WTC11 (cell line): ENCODE results near the gene CLEC4M. TPM values are rescaled to one million over a fixed set of nuclear protein-coding genes. Genes with fewer than 3 reads are reported as not detected.

Experiments
- ATAC-seq: fragments of 200-7000 bp; cut with Tn5 transposase; 2 replicates; pipeline ENCODE4 v1.10.0; 2021; ENCODE audit warnings: mild to moderate bottlenecking, moderate library complexity
- CTCF ChIA-PET: fragments of 300-600 bp; sonication (Branson Sonifier 250); formaldehyde crosslinking; loops from one replicate; lab custom pipeline; 2021; ENCODE audit warnings: antibody characterized with exemption; lab: Charles Lee
- POLR2A ChIA-PET: fragments of 350-600 bp; sonication (Branson Sonifier 250); formaldehyde crosslinking; loops from one replicate; lab custom pipeline; 2021; ENCODE audit warnings: antibody characterized with exemption; lab: Charles Lee
- DNase-seq: peaks from one replicate; pipeline ENCODE4 v3.0.0; 2021; ENCODE audit warnings: low spot score
- H3K27ac Mint-ChIP-seq: 2 replicates; pipeline ENCODE4 v1.8.0; 2021; ENCODE audit warnings: mixed read lengths
- H3K27me3 Mint-ChIP-seq: 2 replicates; pipeline ENCODE4 v1.8.0; 2021; ENCODE audit warnings: low read depth, mild to moderate bottlenecking, moderate library complexity, mixed read lengths
- H3K36me3 Mint-ChIP-seq: 2 replicates; pipeline ENCODE4 v1.8.0; 2021; ENCODE audit warnings: mixed read lengths
- H3K4me1 Mint-ChIP-seq: 2 replicates; pipeline ENCODE4 v1.8.0; 2022; ENCODE audit warnings: mixed read lengths
- H3K4me3 Mint-ChIP-seq: 2 replicates; pipeline ENCODE4 v1.8.0; 2021; ENCODE audit warnings: mild to moderate bottlenecking, moderate library complexity, mixed read lengths
- H3K9me3 Mint-ChIP-seq: 2 replicates; pipeline ENCODE4 v1.8.0; 2021; ENCODE audit warnings: mixed read lengths
- CDX4 ChIP-seq: fragments of 250-450 bp; sonication (Bioruptor Pico); IDR thresholded peaks from 2 replicates; pipeline ENCODE4 v1.9.0; 2021; ENCODE audit warnings: moderate library complexity, mild to moderate bottlenecking, inconsistent platforms, borderline replicate concordance
- CREM ChIP-seq: sonication (generic); formaldehyde crosslinking; IDR thresholded peaks from 2 replicates; pipeline ENCODE4 v1.8.1; 2022; ENCODE audit warnings: mild to moderate bottlenecking, missing genetic modification reagents, moderate library complexity
- ESRRA ChIP-seq: sonication (generic); formaldehyde crosslinking; IDR thresholded peaks from 2 replicates; pipeline ENCODE4 v1.8.1; 2022; ENCODE audit warnings: mild to moderate bottlenecking, missing genetic modification reagents, borderline replicate concordance
- GABPB1 ChIP-seq: sonication (generic); formaldehyde crosslinking; IDR thresholded peaks from 2 replicates; pipeline ENCODE4 v1.8.1; 2023; ENCODE audit warnings: mild to moderate bottlenecking, missing genetic modification reagents
- GTF2I ChIP-seq: fragments of 250-450 bp; sonication (Bioruptor Pico); conservative IDR thresholded peaks from 2 replicates; pipeline ENCODE4 v1.4.0; 2021; ENCODE audit warnings: mild to moderate bottlenecking
- IRF2 ChIP-seq: sonication (generic); formaldehyde crosslinking; IDR thresholded peaks from 2 replicates; pipeline ENCODE4 v1.8.0; 2022; ENCODE audit warnings: low read depth, missing genetic modification reagents, borderline replicate concordance
- MYBL2 ChIP-seq: sonication (generic); formaldehyde crosslinking; IDR thresholded peaks from 2 replicates; pipeline ENCODE4 v1.8.1; 2023; ENCODE audit warnings: mild to moderate bottlenecking, moderate library complexity, missing genetic modification reagents
- NFYB ChIP-seq: sonication (generic); formaldehyde crosslinking; conservative IDR thresholded peaks from 2 replicates; pipeline ENCODE4 v1.8.0; 2022; ENCODE audit warnings: low read depth, missing genetic modification reagents
- NR2C2 ChIP-seq: sonication (generic); formaldehyde crosslinking; IDR thresholded peaks from 2 replicates; pipeline ENCODE4 v1.8.0; 2022; ENCODE audit warnings: mild to moderate bottlenecking, missing genetic modification reagents
- PRRX2 ChIP-seq: fragments of 250-450 bp; sonication (Bioruptor Pico); IDR thresholded peaks from 2 replicates; pipeline ENCODE4 v1.8.0; 2021; ENCODE audit warnings: mild to moderate bottlenecking
- ZNF121 ChIP-seq: sonication (generic); formaldehyde crosslinking; IDR thresholded peaks from 2 replicates; pipeline ENCODE4 v1.8.0; 2023; ENCODE audit warnings: missing genetic modification reagents
- ZNF532 ChIP-seq: fragments of 250-450 bp; sonication (Bioruptor Pico); IDR thresholded peaks from 2 replicates; pipeline ENCODE4 v1.9.0; 2021; ENCODE audit warnings: mild to moderate bottlenecking, borderline replicate concordance
- total RNA-seq: library from RNA; stranded (reverse); gene quantifications from 3 replicates; pipeline ENCODE4 v1.2.3, GENCODE V29; 2021
- TF ChIP-seq, protein P1 (sequence below): sonication (generic); formaldehyde crosslinking; IDR thresholded peaks from 2 replicates; pipeline ENCODE4 v1.8.0; 2023; ENCODE audit warnings: missing genetic modification reagents
- TF ChIP-seq, protein P2 (sequence below): fragments of 200-600 bp; IDR thresholded peaks from 2 replicates; pipeline ENCODE4 v1.8.0; 2022; ENCODE audit warnings: antibody characterized with exemption
- TF ChIP-seq, protein P3 (sequence below): sonication (generic); formaldehyde crosslinking; IDR thresholded peaks from 2 replicates; pipeline ENCODE4 v1.8.1; 2022; ENCODE audit warnings: low read depth, missing genetic modification reagents, borderline replicate concordance
- TF ChIP-seq, protein P4 (sequence below): fragments of 250-450 bp; sonication (Bioruptor Pico); IDR thresholded peaks from 2 replicates; pipeline ENCODE4 v1.9.0; 2021; ENCODE audit warnings: mild to moderate bottlenecking

The CLEC4M gene
- total RNA-seq, 1 experiment from 2014 or later, result not detected

GRCh38 chr19:7808108-7808507 is 45.1 kb downstream of the CLEC4M start:
- TF ChIP-seq IRF2 (CRISPR knock-in tag) (no peak), CDX4 (CRISPR knock-in tag) (no peak), CREM (no peak), ZNF532 (no peak), GABPB1 (CRISPR knock-in tag) (no peak), ESRRA (CRISPR knock-in tag) (no peak), MYBL2 (CRISPR knock-in tag) (no peak), PRRX2 (CRISPR knock-in tag) (no peak), ZNF121 (CRISPR knock-in tag) (no peak), NFYB (CRISPR knock-in tag) (no peak), GTF2I (no peak), NR2C2 (CRISPR knock-in tag) (no peak)
- TF ChIP-seq, protein P1, sequence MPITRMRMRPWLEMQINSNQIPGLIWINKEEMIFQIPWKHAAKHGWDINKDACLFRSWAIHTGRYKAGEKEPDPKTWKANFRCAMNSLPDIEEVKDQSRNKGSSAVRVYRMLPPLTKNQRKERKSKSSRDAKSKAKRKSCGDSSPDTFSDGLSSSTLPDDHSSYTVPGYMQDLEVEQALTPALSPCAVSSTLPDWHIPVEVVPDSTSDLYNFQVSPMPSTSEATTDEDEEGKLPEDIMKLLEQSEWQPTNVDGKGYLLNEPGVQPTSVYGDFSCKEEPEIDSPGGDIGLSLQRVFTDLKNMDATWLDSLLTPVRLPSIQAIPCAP (CRISPR knock-in tag), result no peak
- TF ChIP-seq, protein P2, sequence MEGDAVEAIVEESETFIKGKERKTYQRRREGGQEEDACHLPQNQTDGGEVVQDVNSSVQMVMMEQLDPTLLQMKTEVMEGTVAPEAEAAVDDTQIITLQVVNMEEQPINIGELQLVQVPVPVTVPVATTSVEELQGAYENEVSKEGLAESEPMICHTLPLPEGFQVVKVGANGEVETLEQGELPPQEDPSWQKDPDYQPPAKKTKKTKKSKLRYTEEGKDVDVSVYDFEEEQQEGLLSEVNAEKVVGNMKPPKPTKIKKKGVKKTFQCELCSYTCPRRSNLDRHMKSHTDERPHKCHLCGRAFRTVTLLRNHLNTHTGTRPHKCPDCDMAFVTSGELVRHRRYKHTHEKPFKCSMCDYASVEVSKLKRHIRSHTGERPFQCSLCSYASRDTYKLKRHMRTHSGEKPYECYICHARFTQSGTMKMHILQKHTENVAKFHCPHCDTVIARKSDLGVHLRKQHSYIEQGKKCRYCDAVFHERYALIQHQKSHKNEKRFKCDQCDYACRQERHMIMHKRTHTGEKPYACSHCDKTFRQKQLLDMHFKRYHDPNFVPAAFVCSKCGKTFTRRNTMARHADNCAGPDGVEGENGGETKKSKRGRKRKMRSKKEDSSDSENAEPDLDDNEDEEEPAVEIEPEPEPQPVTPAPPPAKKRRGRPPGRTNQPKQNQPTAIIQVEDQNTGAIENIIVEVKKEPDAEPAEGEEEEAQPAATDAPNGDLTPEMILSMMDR, result no peak
- TF ChIP-seq, protein P3, sequence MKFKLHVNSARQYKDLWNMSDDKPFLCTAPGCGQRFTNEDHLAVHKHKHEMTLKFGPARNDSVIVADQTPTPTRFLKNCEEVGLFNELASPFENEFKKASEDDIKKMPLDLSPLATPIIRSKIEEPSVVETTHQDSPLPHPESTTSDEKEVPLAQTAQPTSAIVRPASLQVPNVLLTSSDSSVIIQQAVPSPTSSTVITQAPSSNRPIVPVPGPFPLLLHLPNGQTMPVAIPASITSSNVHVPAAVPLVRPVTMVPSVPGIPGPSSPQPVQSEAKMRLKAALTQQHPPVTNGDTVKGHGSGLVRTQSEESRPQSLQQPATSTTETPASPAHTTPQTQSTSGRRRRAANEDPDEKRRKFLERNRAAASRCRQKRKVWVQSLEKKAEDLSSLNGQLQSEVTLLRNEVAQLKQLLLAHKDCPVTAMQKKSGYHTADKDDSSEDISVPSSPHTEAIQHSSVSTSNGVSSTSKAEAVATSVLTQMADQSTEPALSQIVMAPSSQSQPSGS, result no peak
- TF ChIP-seq, protein P4, sequence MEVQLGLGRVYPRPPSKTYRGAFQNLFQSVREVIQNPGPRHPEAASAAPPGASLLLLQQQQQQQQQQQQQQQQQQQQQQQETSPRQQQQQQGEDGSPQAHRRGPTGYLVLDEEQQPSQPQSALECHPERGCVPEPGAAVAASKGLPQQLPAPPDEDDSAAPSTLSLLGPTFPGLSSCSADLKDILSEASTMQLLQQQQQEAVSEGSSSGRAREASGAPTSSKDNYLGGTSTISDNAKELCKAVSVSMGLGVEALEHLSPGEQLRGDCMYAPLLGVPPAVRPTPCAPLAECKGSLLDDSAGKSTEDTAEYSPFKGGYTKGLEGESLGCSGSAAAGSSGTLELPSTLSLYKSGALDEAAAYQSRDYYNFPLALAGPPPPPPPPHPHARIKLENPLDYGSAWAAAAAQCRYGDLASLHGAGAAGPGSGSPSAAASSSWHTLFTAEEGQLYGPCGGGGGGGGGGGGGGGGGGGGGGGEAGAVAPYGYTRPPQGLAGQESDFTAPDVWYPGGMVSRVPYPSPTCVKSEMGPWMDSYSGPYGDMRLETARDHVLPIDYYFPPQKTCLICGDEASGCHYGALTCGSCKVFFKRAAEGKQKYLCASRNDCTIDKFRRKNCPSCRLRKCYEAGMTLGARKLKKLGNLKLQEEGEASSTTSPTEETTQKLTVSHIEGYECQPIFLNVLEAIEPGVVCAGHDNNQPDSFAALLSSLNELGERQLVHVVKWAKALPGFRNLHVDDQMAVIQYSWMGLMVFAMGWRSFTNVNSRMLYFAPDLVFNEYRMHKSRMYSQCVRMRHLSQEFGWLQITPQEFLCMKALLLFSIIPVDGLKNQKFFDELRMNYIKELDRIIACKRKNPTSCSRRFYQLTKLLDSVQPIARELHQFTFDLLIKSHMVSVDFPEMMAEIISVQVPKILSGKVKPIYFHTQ (CRISPR knock-in tag), result no peak
- POLR2A ChIA-PET, result no interaction called here
- Mint-ChIP-seq H3K4me3 (no peak overlapping the region), H3K27me3 (peaks cover 37% of the 10 kb centered on the region), H3K36me3 (peaks cover 5% of the 10 kb centered on the region), H3K27ac (no peak overlapping the region), H3K4me1 (no peaks in the 10 kb centered on the region), H3K9me3 (peaks cover 21% of the 10 kb centered on the region)
- CTCF ChIA-PET, result interaction anchor here (0.6 to 1.4 kb wide), 2 partner anchors 13 to 240 kb away, joined by 3 to 6 read pairs; no protein-coding TSS in a partner anchor
- ATAC-seq, result no peak
- no peak for DNase-seq
